Measurements from ENCODE around the gene PTGES2.
"Not testable (repeated sequence)": the region's sequence is repeated elsewhere in the genome, so short reads cannot be mapped to it uniquely, and the experiment has no call there.

PTGES2 gene

GRCh38 chr9:128085943-128086342, 41.6 kb downstream of the PTGES2 start:
- DNase-seq: no peak

DNA sequence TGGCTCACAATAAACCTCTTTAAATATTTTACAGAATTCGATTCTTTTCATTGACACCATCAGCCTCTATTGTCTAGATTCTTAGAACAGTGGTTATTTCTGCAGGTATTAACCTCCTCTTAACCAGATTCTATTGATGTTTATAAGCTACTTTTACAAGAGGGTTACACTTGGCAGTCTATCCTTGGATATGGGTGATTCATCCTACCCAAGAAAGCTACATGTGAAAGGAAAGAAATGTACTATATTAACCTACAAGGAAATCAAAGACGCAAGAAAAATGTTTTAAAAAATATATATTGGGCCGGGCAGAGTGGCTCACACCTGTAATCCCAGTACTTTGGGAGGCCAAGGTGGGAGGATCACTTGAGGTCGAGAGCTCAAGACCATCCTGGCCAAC, 42.8 kb downstream of the PTGES2 start:
- no peak for DNase-seq

- no peak for DNase-seq
Observed at GRCh38 chr9:128082151-128082550, 45.4 kb downstream of the PTGES2 start.

- no peak for DNase-seq
Observed at GRCh38 chr9:128081056-128081455, 46.5 kb downstream of the PTGES2 start.

DNA sequence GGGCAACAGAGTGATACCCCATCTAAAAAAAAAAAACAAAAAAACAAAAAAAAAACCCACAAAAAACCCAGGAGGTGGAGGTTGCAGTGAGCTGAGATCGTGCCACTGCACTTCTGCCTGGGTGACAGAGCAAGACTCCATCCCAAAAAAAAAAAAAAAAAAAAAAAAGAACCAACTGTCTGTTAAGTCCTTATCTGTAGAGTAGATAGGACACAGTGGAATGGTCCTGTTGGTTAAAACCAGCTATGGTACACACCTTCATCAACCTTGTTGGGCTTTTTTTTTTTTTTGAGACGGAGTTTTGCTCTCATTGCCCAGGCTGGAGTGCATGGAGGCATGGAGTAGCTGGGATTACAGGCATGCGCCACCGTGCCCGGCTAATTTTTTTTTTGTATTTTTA, 47.3 kb downstream of the PTGES2 start:
- no peak for DNase-seq

GRCh38 chr9:128078504-128079434, 48.8 kb downstream of the PTGES2 start:
- no peak for DNase-seq

DNA sequence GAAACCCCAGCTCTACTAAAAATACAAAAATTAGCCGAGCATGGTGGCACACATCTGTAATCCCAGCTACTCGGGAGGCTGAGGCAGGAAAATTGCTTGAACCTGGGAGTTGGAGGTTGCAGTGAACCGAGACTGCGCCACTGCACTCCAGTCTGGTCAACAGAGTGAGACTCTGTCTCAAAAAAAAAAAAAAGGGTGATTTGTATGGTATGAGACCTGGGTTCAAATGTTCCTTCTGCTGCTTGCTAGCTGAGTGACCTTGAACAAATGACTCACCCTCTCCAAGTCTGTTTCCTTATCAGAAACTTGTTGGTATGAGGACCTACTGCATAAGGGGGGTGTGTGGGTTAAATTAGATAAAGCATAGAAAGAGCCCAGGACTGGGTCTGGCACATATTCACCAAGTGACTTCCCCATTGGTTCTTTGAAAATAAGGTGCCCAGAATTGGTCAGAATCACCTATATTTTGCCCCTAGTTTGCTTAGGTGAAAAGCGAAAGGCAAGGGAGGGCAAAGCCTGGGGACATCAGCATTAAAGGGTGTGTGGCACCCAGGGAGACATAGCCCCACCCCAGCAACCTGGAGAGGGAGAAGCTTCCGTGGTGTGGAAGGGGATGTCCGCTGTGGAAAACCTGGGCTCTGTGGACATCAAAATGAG, 49.6 kb downstream of the PTGES2 start:
- DNase-seq: no peak

GRCh38 chr9:128073253-128073886, 54.2 kb downstream of the PTGES2 start:
- no peak for DNase-seq

- no peak for DNase-seq
Observed at GRCh38 chr9:128072144-128073021, 55.1 kb downstream of the PTGES2 start.

- DNase-seq: not testable (repeated sequence)
Observed at GRCh38 chr9:128071475-128071874, 56.1 kb downstream of the PTGES2 start.

DNA sequence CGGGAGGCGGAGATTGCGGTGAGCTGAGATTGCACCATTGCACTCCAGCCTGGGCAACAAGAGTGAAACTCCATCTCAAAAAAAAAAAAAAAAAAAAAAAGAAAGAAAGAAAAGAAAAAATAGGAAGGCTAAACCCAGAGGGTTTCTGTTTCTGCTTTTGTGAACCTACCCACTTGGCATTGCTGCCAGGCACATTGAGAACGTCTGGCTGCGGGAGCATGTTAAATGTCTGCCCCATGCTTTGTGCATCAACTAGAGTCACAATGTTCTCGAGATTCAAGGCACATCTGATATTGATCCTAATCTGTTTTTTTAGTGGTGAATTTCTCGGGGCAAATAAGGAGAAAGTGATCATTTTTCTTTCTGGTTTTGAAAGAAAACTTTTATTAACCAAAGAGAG, 56.7 kb downstream of the PTGES2 start:
- DNase-seq: no peak

Data from GOT3 (cell line).